Epithelial cell of proximal tubule (primary cell): ENCODE data around the gene SLC25A4. TPM values are rescaled to one million over a fixed set of nuclear protein-coding genes. Genes with fewer than 3 reads are reported as not detected.
A peak's percentile ranks its signal among the peaks of the same experiment; 100 is the strongest.

Experiments
- DNase-seq: peaks from one replicate; pipeline ENCODE4 v3.0.0-alpha.2; 2011; ENCODE audit warnings: low read depth
- H3K4me3 ChIP-seq: 2 replicates; pipeline ENCODE4 v1.5.1; 2011; ENCODE audit warnings: low read depth, mild to moderate bottlenecking, low read length
- total RNA-seq: library from RNA; depleted of rRNA; stranded (reverse); fragments of >200 nt; gene quantifications from 2 replicates; pipeline ENCODE4 v1.2.3, GENCODE V29; 2015
- TF ChIP-seq, protein P1 (sequence below): conservative IDR thresholded peaks from 2 replicates; pipeline ENCODE4 v1.5.1; 2012; ENCODE audit warnings: low read depth, mild to moderate bottlenecking, low read length

Gene SLC25A4
- total RNA-seq, 1 donor from 2014 or later, result 20.5 TPM

DNA sequence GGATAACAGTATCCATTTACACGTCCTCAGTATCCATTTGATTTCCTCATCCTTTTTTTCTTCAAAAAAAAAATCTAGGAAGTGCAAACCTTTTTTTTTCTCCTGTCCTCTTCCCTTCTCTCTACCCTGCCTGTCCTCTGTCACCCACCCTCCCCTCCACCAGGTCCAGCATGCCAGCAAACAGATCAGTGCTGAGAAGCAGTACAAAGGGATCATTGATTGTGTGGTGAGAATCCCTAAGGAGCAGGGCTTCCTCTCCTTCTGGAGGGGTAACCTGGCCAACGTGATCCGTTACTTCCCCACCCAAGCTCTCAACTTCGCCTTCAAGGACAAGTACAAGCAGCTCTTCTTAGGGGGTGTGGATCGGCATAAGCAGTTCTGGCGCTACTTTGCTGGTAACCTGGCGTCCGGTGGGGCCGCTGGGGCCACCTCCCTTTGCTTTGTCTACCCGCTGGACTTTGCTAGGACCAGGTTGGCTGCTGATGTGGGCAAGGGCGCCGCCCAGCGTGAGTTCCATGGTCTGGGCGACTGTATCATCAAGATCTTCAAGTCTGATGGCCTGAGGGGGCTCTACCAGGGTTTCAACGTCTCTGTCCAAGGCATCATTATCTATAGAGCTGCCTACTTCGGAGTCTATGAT is 1.7 kb downstream of the SLC25A4 start:
- TF ChIP-seq, protein P1, sequence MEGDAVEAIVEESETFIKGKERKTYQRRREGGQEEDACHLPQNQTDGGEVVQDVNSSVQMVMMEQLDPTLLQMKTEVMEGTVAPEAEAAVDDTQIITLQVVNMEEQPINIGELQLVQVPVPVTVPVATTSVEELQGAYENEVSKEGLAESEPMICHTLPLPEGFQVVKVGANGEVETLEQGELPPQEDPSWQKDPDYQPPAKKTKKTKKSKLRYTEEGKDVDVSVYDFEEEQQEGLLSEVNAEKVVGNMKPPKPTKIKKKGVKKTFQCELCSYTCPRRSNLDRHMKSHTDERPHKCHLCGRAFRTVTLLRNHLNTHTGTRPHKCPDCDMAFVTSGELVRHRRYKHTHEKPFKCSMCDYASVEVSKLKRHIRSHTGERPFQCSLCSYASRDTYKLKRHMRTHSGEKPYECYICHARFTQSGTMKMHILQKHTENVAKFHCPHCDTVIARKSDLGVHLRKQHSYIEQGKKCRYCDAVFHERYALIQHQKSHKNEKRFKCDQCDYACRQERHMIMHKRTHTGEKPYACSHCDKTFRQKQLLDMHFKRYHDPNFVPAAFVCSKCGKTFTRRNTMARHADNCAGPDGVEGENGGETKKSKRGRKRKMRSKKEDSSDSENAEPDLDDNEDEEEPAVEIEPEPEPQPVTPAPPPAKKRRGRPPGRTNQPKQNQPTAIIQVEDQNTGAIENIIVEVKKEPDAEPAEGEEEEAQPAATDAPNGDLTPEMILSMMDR, result peak; percentile 6

GRCh38 chr4:185145572-185145971 is 2.5 kb downstream of the SLC25A4 start:
- H3K4me3 ChIP-seq, result peak overlapping the region; percentile 64
- no peak for DNase-seq
- TF ChIP-seq, protein P1, result no peak

More for the DNA sequence above, 1.7 kb downstream of the SLC25A4 start:
- no peak for DNase-seq
- H3K4me3 ChIP-seq, result peak overlapping the region; percentile 64

DNA sequence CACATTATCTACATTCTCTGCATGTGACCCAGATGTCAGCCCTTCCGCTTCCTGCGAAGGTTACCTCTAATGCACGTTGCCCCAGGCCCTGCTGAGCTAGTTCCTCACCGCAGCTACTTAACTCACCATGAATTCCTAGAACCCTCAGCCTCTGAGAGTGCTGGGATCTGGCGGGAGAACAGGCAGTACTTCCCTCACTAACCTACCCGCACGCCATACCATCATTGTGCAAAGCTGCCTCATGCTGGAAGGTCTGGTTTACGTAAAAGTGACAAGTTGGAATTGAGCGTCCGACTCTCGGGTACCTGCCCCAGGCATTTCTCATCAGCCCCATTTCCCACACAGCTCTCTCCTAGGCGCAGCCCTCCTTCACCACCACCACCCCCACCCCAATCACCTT is 6.3 kb downstream of the SLC25A4 start:
- TF ChIP-seq, protein P1, result no peak
- no peak overlapping the region for H3K4me3 ChIP-seq
- no peak for DNase-seq

DNA sequence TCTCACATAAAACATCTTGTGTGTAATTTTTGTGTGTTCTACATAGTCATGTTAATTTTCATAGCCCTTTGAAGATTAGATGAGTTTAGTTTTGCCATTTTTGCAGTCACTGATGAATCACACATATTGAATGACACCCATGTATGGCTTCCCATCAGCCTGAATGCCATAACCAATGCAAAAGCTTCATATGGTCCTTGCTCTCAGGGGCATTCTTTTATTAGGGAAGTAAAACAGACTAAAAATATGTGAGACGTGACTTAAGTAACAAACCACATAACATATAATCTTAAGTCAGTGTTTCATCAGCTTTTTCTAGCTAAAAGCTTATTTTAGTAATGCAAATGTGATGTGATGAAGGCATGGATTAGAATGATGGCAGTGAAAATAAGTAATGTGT is 8.2 kb downstream of the SLC25A4 start:
- TF ChIP-seq, protein P1, result no peak
- no peak overlapping the region for H3K4me3 ChIP-seq
- no peak for DNase-seq

DNA sequence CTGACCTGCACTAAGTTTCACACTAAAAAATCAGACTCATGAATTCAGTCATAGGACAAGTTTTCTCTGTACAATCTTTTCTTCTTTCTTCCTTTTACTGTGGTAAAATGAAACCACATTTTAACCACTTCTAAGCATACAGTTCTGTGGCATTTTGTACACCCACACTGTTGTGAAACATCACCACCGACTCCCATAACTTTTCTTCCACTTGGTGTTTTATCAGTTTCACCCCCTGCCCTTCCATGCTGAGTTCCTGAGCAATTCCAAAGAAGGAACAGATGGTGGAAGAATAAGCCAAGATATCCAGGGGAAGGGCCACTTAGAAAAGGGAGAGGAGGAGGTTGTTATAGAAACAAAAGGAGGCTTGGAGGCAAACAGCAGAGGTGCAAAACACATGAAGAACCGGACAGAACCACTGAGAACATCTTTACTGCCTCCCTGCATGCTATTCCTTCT is 22.6 kb downstream of the SLC25A4 start:
- no peak overlapping the region for H3K4me3 ChIP-seq
- DNase-seq, result no peak
- TF ChIP-seq, protein P1, result no peak

DNA sequence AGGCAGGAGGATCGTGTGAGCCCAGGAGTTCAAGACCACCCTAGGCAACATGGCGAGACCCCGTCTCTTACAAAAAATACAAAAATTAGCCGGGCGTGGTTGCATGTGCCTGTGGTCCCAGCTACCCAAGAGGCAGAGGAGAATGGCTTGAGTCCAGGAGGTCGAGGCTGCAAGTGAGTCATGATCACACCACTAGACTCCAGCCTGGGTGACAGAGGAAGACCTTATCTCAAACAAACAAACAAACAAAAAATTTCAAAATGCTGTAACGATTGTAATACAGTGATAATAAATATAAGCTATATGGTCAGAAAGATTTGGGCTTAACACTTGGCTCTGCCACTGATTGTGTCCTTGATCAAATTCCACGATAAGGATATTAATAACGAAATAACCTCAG is 24.2 kb downstream of the SLC25A4 start:
- H3K4me3 ChIP-seq, result no peak overlapping the region
- TF ChIP-seq, protein P1, result no peak
- no peak for DNase-seq
